Nucleus accumbens (tissue), 56 donors: ENCODE results near the gene TGIF1.

Experiments
- DNase-seq, 56 donors: peaks; one replicate each; lab custom pipeline; 2025; lab: John Stamatoyannopoulos, UW

The TGIF1 gene

DNA sequence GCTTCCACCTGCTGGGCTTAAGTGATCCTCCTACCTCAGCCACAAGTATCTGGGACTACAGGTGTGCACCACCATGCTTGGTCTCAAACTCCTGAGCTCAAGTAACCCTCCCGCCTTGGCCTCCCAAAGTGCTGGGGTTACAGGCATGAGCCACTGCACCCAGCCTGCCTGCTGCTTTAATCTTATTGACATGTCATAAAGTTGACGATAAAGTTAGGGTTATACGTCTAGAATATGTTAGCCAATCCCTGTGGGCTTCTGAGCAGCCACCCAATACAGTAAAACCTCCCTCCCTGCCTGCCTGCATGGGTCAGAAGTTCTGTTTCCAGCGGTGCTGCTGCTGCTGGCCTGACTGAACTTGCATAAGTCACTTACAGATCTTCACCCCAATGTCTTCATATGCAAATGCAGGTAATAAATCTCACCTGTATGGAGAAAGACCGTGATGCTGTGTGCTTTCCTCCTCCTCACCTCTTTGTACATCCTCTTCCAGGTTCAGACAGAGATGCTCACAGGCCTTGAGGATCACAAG lies 30.1 kb downstream of the TGIF1 start:
- DNase-seq, result no peak

DNA sequence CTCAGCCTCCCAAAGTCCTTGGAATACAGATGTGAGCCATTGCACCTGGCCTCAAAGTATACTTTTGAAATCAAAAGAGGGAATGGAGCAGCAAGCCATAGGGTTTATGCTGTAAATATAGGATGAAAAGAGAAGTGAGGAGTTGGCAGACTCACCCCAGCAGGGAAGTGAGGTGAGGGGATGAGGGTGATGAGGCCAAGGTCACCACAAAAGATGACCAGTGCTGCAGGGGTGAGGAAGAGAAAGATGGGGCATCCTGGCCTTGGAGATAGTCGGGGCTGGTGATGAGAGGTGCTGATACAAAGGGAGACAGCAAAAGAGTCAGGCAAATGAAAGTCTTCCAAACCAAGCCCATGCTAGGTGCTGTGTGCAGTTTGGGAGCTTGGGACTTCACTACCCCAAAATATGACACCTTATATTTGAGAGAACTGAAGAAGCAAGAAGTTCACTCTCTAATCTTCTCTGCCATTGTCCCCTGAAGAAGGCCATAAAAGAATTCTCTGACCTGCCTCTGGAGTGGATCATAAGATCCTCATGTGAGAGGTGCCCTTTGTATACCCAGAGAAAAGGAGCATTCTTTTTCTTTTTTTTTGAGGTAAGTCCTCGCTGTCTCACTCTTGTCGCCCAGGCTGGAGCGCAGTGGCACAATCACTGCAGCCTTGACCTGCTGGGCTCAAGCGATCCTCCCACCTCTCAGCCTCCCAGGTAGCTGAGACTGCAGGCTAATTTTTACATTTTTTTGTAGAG lies 31.0 kb downstream of the TGIF1 start:
- DNase-seq, result no peak

DNA sequence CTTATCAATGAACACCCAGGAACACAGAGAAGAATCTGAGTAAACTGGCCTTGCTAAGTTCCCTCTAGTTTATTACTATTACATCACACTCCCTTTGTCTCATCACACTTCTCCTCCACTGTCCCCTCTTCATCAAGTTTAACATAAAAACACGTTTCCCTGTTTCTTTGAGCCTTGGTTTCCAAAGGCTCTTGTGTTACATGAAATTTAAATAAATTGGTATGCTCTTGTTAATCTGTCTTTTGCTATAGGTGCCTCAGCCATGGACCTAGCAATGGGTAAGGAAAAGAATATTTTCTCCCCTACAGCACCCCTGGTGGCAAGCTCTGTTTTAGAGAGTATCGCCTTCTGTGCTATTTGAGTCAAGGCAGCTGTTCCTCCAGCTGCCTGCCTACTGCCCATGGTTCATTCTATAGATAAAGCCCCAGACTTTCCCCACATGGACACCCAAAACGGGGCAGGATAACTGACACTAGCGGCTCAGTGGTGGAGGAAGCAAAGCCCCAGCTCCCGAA lies 31.8 kb downstream of the TGIF1 start:
- DNase-seq, result peak in 6 of 56 donors; percentile 3 to 22 (median 8)

DNA sequence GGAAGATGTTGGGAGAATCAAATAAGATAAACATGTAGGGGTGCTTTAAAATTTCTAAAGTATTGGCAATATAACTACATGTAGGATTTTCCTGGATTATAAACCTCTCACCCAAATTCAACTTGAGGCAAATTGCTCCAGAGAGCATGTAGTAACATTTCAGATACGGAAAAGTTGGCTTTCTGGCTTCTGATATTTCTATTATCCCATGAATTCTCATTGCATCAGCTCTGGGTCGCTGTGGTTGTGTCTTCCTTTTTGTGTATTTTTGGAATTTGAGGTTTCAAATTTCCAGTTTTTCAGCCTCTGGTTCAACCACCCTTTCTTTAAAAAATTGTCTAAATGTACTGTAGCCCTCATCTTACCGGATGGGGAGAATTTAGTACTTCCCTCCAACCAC lies 32.3 kb downstream of the TGIF1 start:
- DNase-seq, result no peak

DNA sequence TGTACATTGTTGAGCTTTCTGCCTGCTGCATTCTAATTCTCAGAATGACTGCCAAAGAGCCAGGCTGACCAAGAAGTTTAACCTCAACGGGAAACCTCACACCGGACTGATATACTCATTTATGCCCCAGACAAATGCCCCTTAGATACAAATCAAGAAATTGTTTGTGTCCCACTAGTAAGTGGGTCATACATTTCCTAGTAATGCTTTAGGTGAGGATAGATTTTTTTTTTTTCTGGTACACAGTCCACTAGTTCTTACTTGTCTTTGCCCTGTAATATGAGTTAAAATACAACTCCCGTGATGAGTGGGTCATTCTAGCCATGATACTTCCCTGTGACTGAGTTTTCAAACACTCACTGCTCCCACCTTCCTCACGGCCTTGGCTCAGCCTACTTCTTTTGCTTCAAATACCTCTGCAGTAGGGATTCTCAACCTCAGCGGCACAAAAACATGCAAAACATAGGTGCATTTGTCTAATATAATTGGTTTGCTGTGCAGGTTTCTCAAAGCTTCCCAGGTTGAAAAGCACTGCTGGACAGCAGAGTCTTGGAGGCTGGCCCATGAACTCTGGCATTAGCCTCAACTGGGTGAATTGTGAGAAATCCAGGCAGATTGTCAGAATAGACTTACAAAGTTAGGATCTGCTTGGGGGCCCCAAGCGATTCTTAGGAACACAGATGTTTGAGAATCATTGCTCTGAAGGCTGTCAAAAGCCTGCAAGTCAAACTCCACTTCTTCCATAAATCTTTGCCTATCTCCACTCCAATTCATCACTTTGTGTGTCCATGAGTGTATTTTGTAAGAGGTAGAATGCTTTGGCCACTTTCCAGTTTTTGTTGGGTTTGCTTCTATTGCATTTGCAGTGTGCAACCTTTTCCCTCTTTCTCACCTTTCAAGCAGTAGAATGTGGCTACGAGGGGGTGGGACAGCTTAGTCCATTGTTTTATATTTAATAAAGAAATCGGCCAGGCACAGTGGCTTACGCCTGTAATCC lies 35.5 kb downstream of the TGIF1 start:
- peak in 1 of 56 donors; percentile 13 for DNase-seq

DNA sequence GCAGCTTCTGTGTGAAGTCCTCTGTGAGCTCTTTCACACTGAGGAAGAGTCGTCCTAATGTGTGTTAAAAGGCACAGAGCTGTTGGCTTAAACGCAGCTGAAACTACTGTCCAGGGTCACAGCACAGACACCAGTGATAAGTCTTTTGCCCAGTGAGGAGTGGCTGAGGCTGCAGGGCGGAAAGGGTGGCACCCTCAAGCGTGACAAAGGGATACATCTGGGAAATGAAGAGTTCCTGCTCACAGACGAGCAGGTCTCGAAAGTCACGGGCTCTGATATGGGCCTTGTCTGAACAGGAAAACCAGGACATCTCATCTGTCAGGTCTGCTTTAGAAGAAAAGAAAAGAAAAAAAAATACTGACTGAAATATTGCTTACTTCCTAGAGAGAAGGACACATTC lies 36.5 kb downstream of the TGIF1 start:
- no peak for DNase-seq

DNA sequence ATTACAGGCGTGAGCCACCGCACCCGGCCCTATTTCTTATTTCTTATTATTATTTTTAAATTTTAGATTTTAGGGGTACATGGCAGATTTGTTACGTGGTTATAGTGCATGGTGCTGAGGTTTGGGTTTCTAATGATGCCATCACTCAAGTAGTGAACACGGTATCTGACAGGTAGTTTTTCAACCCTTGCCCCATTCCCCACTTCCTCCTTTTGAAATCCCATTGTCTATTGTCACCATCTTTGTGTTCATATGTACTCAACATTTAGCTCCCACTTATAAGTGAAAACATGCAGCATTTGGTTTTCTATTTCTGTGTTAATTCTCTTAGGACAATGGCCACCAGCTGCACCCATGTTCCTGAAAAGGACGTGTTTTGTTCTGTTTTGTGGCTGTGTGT lies 39.5 kb downstream of the TGIF1 start:
- no peak for DNase-seq

DNA sequence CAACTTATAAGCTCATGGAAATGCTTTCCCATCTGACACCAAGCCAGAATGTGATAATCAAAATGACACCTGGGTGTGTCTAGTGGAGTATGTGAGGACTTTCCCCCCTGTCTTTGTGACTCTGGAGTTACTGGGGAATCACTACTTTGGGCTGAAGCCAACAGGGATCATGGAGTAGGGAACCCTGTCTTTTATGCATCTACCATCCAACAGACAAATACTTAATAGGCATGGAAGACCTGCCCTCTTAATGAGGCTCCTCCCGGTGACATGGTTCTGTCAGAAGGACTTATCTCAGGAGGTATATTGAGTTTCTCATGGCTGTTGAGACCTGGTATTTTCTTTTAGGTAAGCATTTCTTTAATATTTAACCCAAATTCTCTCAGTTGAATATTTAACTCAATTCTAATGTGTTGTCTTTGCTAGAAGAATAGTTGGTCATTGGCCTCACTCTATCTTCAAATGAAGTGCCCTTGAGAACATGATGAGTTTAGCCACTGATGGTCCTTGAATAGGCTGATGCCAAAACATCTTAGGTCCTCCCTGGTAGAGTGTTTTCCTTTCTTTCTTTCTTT lies 42.1 kb downstream of the TGIF1 start:
- DNase-seq, result no peak

DNA sequence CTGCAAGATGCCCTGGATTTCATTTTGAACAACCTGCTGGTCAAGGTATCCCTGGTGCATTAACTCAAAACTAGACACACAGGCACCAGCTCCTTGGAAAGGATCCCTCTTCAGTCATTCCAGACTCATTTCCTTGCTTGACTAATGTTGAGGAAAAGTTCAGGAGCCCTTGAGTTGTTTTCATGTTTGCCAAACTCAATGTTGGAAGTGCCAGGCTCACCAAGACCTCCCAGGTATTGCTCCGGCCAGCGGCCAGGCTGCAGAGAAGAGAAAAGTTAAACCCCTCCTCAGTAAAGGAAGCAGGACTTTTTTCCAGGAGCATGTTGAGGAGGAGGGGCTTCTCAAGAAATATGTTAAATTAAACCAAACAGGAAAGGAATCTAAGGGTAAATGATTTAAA lies 42.7 kb downstream of the TGIF1 start:
- DNase-seq, result no peak

DNA sequence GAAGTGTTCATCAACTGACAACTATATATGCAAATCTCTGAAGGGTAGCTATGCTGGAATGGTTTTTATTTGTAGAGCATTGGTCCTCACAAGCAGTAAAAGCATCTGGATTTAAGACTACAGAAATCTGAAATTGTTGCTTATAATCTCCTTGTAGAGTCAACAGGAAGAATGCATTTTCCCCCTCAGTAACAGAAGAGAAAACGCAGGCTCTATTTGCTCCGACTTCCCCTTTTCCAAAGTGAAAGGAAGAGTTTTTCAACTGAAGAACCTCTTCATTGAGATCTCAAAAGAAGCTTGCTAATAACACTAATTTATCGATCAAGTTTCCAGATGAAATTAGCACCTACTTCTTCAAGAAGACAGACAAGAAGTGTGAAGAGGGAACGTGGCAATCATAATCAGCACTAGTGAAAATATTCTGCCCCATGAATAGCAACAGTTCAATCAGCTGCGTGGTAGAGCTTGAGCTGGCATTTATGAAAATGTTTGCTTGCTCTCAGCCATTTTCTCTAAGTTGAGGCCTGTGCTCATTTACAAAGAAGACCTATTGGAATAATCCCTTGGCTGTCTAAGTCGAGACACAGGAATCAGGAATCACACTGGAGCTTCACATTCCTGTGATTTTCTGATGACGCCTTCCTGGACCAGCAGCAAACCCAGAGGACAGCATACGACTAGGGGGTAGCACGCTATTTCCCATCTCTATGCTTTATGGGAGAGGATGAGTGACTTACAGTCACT lies 43.7 kb downstream of the TGIF1 start:
- DNase-seq, result no peak

DNA sequence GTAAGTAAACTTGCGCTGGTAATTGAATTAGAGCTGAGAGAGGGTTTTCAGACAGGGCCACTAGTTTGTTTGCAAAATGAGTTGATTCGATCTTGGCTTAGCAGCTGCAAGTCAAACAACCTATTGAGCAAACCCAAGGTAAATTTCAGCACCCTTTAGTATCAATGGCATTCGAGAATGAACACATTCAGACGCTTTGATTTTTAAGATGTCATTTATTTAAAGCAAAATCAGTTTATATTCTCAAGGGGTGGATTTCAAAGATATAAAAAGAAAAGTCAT lies 44.2 kb downstream of the TGIF1 start:
- no peak for DNase-seq

DNA sequence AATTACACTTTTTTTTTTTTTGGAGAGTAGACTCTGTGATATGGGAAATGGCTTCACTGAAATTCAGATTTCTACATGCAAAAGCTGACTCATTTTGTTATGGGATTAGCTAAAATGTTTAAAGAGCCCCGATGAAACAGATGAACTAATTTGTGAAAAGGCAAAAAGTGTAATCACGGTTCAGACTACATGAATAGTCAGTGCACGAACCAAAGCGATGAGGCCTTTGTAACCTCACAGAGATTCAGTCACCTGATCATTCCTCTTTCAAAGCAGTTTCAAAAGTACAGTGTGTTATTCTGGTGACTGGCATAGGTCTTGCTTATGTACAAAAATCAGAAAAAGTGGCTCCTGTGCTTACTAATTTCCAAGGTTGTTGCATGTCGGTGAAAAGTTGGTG lies 44.6 kb downstream of the TGIF1 start:
- no peak for DNase-seq

DNA sequence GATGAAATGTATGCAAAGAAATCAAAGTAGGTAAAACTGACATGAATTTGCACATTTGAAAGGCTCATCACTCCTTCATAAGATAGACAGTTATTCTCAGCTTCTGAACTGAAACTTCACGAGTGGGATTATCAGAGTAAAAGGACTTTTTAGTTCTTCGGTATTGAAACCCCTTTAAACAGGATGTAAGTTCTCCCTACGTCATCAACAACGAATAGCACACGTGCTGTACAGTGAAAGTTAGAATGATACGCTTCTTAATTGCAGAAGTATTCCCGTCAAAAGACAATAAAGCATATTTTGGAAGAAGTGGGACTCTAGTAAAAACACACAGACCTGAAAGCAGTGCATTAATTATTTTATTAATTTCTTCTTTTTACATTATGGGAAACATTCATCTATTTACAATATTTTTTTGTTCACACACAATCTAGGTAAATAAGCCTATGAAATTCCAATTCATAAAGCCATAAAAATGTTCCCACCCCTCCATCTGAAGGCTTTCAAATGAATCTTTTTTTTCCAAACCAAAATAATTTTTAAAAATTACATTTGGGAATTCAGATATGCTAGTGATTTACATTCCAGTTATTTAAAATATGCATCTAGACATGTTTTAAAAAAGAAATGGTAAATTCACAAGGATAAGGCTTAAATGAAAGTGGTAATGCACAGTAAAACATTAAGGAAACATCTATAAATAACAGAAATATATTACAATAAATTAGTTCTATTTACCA lies 45.9 kb downstream of the TGIF1 start:
- DNase-seq, result no peak

DNA sequence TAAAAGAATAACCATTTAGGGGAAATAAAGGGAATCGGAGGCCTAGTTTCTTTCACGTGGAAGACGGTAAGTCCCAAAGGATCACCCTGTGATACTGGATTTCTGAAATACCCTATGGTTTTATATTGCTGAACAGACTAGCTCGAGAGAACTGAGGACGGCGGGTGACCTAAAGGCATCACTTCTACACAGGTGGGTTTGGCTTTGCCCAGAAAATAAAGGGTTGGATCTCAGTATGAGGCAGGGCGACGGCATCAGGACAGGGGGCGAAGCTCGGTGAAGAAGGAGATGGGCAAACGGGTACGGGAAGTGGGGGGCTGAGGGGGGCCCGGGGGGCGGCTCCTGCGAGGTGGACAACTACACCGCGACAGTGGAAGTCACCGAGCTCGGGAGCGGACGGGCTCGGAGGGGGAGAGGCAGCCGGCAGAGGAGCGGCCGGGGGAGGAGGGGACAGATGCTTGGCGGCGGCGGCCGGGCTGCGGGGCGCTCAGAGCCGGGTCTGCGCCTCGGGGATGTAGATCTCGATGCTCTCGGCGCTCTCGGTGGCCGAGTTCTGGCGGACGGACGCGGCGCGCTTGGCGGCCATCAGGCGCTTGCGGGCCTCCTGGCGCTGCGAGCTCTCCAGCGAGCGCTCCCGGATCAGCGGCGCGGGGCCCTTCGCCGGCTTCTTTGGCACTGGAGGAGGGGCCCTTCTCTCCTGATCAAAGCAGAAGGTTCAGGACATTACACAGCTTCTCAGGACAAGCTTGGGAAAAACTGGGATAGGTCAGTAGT lies 48.9 kb downstream of the TGIF1 start:
- peak in 19 of 56 donors; percentile 6 to 46 (median 21) for DNase-seq

DNA sequence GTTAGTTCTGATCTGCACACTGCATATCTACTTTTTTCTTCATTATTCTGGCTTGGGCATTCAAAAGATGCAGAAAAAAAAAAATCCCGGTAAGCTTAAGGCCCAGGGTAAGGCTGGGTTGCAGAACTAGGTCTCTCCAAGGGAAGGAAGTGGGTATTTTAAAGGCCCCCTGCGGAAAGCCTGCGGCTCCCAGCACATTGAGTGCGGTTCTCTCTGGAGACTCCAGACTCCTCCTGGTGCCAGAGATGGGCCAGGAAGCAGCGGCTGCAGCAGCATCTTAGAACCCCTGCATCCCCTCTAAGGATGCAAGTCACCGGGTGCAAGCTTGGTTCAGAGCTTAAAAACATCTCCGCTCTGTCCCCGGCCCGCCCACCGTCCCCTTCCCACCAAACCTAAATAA lies 49.5 kb downstream of the TGIF1 start:
- DNase-seq, result no peak

DNA sequence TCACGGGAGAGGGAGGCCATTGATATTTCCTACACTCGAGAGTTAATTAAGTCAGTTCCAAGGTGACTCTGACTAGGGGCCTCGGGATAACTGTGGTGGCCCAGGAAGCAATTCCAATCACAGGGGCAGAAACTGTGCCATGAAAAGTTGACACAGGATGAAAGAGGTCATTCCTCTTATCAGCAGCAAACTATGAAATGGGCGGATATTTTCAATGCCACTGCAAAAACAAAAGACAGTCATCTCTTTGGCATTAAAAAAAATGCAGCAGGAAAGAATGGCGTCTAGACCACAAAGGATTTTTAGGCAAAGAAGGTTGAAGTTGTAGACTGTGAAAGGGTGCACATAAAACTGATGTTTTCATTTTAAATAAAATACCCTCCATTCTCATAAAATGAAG lies 50.0 kb downstream of the TGIF1 start:
- DNase-seq, result no peak

DNA sequence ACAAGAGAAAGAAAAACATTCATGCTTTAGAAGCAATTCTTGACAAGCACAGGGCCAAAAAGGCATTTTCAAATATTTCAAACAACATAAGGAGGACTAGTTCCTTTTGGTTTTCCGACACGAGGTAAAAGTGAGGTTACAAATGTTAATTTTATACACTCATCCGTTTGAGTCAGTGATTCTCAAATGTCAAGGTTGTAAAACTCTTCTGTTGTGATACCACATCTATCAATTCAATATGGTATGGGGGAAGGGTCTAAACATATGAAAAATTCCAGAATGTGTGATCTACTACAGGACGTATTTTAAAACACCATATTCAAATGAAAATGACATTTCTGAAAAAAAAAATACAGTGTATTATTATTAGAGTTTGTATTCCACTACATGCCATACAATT lies 52.7 kb downstream of the TGIF1 start:
- no peak for DNase-seq

DNA sequence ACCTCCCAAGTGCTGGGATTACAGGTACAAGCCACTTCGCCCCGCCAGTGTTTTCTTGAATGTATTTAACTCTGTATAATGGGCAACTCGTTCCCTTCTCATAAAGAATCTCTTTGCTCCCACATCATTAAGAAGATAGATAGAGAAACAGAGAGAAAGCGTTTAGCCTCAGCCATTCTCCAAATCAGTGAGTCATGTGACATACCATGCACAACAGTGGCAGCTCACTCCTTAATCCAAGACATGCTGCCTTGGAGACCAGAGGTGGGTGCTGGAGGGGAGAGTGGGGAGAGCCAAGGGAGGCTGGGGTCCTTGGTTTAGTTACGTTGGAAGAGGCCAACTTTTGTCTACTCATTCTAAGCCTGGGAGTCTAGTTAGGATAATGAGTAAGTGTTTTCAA lies 54.7 kb downstream of the TGIF1 start:
- no peak for DNase-seq
